ENCODE data around the gene EPC2. TPM values are rescaled to one million over a fixed set of nuclear protein-coding genes. Genes with fewer than 3 reads are reported as not detected.

Gene EPC2
- total and polyA plus RNA-seq, 2 experiments from 2014 or later = 2.4 to 14.0 TPM

DNA sequence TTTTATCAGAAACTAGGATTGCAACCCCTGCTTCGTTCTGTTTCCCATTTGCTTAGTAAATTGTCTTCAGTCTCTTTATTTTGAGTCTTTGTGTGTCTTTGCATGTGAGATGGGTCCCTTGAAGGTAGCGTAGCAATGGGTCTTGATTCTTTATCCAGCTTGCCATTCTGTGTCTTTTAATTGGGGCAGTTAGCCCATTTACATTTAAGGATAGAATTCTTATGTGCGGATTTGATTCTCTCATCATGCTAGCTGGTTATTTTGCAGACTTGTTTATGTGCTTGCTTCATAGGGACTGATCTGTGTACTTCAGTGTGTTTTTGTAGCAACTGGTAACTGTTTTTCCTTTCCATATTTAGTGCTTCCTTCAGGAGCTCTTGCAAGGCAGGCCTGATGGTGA lies 73.5 kb downstream of the EPC2 start:
- TF ChIP-seq, protein P1, sequence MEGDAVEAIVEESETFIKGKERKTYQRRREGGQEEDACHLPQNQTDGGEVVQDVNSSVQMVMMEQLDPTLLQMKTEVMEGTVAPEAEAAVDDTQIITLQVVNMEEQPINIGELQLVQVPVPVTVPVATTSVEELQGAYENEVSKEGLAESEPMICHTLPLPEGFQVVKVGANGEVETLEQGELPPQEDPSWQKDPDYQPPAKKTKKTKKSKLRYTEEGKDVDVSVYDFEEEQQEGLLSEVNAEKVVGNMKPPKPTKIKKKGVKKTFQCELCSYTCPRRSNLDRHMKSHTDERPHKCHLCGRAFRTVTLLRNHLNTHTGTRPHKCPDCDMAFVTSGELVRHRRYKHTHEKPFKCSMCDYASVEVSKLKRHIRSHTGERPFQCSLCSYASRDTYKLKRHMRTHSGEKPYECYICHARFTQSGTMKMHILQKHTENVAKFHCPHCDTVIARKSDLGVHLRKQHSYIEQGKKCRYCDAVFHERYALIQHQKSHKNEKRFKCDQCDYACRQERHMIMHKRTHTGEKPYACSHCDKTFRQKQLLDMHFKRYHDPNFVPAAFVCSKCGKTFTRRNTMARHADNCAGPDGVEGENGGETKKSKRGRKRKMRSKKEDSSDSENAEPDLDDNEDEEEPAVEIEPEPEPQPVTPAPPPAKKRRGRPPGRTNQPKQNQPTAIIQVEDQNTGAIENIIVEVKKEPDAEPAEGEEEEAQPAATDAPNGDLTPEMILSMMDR (IDR thresholded peaks at IDR 0.05; ENCODE audit: low read depth, low read length) = no peak
- no peaks in the 10 kb centered on the region for H3K36me3 ChIP-seq
- H3K27ac ChIP-seq = no peak overlapping the region
- no peak for DNase-seq (ENCODE audit: low read depth in 1 of 2, low spot score in 1 of 2)
- no peaks in the 10 kb centered on the region for H3K27me3 ChIP-seq
- no peaks in the 10 kb centered on the region for H3K9me3 ChIP-seq (ENCODE audit: low read depth)
- no peak overlapping the region for H3K4me3 ChIP-seq
- peaks cover 7% of the 10 kb centered on the region for H3K4me1 ChIP-seq (ENCODE audit: low read depth)

DNA sequence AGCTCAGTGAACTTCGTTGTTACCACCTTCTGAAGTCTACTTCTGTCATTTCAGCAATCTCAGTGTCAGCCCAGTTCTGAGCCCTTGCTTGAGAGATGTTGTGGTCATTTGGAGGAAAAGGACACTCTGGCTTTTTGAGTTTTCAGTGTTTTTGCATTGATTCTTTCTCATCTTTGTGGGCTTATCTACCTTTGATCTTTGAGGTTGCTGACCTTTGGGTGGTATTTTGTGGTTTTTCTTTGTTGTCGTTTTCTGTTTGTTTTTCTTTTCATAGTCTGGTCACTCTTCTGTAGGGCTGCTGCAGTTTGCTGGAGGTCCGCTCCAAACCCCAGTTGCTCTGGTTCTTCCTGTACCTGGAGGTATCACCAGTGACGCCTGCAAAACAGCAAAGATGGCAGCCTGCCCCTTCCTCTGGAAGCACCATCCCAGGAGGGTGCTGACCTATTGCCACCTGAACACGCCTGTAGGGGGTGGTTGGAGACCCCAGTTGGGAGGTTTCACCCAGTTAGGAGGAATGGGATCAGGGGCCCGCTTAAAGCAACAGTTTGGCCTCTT lies 74.7 kb downstream of the EPC2 start:
- H3K27ac ChIP-seq = no peak overlapping the region
- H3K27me3 ChIP-seq = no peaks in the 10 kb centered on the region
- TF ChIP-seq, protein P1 (IDR thresholded peaks at IDR 0.05; ENCODE audit: low read depth, low read length) = no peak
- H3K4me1 ChIP-seq (ENCODE audit: low read depth) = peaks cover 7% of the 10 kb centered on the region
- DNase-seq (ENCODE audit: low read depth in 1 of 2, low spot score in 1 of 2) = no peak
- no peaks in the 10 kb centered on the region for H3K36me3 ChIP-seq
- no peaks in the 10 kb centered on the region for H3K9me3 ChIP-seq (ENCODE audit: low read depth)
- no peak overlapping the region for H3K4me3 ChIP-seq

DNA sequence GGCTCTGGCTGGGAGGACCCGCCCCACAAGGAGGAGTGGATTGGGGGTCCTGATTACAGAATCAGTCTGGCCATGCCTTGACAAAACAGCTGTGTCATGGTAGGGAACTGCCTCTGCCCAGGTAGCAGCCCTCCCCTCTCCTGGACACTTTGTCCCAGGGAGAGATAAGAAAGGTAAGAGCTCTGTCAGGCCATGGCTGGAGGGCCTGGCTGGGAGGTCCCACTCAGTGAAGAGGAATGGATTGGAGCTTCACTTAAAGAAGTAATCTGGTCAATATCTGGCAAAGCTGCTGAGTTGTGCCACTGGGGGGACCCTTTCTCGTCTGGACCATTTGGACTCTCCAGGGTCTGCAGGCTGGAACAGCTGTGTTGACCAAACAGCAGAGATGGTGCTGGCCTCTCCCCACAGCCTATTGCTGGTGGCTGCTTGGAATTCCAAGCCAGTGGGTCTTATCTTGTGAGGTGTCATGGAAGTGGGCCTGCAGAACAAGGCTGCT lies 75.4 kb downstream of the EPC2 start:
- TF ChIP-seq, protein P1 (IDR thresholded peaks at IDR 0.05; ENCODE audit: low read depth, low read length) = no peak
- no peak overlapping the region for H3K4me3 ChIP-seq
- peaks cover 7% of the 10 kb centered on the region for H3K4me1 ChIP-seq (ENCODE audit: low read depth)
- no peaks in the 10 kb centered on the region for H3K9me3 ChIP-seq (ENCODE audit: low read depth)
- no peaks in the 10 kb centered on the region for H3K36me3 ChIP-seq
- no peaks in the 10 kb centered on the region for H3K27me3 ChIP-seq
- peak overlapping the region; percentile 9 for H3K27ac ChIP-seq
- DNase-seq (ENCODE audit: low read depth in 1 of 2, low spot score in 1 of 2) = peak in 1 of 2 donors; percentile 41

DNA sequence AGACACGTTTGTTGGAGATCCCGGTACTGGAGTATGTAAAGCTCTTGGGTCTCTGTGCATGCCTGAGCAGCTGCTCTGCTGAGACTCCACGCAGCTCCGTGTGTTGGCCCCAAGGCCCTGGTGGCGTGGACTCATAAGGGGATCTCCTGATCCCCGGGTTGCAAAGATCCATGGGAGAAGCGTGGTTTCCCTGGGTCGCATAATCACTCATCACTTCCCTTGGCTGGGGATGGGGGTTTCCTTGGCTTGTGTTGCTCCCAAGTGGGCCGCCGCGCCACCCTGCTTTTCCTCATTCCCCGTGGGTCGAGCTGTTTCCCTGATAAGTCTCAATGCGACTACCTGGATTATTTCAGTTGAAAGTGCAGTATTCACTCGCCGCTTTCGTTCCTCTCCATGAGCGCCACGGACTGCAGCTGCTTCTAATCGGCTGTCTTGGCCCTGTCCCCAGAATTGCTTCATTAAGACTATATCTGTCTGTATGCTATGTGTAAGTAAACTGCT lies 76.0 kb downstream of the EPC2 start:
- no peaks in the 10 kb centered on the region for H3K36me3 ChIP-seq
- no peak overlapping the region for H3K27ac ChIP-seq
- DNase-seq (ENCODE audit: low read depth in 1 of 2, low spot score in 1 of 2) = peak in 1 of 2 donors; percentile 80
- H3K4me1 ChIP-seq (ENCODE audit: low read depth) = peaks cover 7% of the 10 kb centered on the region
- H3K4me3 ChIP-seq = no peak overlapping the region
- TF ChIP-seq, protein P1 (IDR thresholded peaks at IDR 0.05; ENCODE audit: low read depth, low read length) = no peak
- H3K9me3 ChIP-seq (ENCODE audit: low read depth) = no peaks in the 10 kb centered on the region
- H3K27me3 ChIP-seq = no peaks in the 10 kb centered on the region

DNA sequence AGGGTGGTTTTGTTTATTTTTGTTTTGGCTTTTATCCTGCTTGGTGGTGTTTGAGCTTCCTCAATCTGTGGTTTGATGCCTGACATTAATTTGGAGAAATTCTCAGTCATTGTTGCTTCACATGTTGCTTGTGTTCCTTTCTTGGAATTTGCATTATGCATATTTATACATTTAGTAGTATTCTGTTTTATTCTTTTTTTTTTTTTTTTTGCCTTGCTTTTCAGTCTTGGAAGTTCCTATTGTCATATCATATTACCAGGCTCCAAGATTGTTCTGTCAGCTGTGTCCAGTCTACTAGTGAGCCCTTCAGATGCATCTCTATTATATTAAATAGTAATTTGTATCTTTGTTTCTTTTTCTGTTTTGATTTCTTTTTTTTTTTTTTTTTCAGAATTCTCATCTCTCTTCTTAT lies 77.0 kb downstream of the EPC2 start:
- Histone ChIP-seq H3K4me1 (ENCODE audit: low read depth) (peaks cover 7% of the 10 kb centered on the region), H3K36me3 (no peaks in the 10 kb centered on the region), H3K4me3 (no peak overlapping the region), H3K27me3 (no peaks in the 10 kb centered on the region), H3K9me3 (ENCODE audit: low read depth) (no peaks in the 10 kb centered on the region), H3K27ac (no peak overlapping the region)
- TF ChIP-seq, protein P1 (IDR thresholded peaks at IDR 0.05; ENCODE audit: low read depth, low read length) = no peak
- DNase-seq (ENCODE audit: low read depth in 1 of 2, low spot score in 1 of 2) = peak in 1 of 2 donors; percentile 11

Data from cardiac muscle cell (in vitro differentiated cells and primary cell).